PC-3 (cell line): ENCODE measurements around the gene OLIG2. TPM values are rescaled to one million over a fixed set of nuclear protein-coding genes. Genes with fewer than 3 reads are reported as not detected.

Experiments
- ATAC-seq: fragments of 200-7000 bp; cut with Tn5 transposase; 2 replicates; pipeline ENCODE4 v1.9.1; 2020; ENCODE audit warnings: mild to moderate bottlenecking, moderate library complexity
- BruUV-seq: library from RNA; stranded (reverse); fragments of 400-500 nt; replicated peaks from 2 replicates; lab custom pipeline; 2021; lab: Mats Ljungman, UMichigan
- CTCF ChIA-PET: fragments of 300-600 bp; sonication (Branson Sonifier 250); formaldehyde crosslinking; loops from one replicate; lab custom pipeline; 2022; ENCODE audit warnings: antibody characterized with exemption; lab: Charles Lee
- POLR2A ChIA-PET: fragments of 300-600 bp; sonication (Branson Sonifier 250); formaldehyde crosslinking; loops from one replicate; lab custom pipeline; 2022; ENCODE audit warnings: antibody characterized with exemption; ENCODE audit not compliant: unreplicated experiment; lab: Charles Lee
- DNase-seq: peaks from one replicate; pipeline ENCODE4 v3.0.0-alpha.2; 2015
- H2AFZ ChIP-seq: fragments of 300-600 bp; sonication (generic); 2 replicates; pipeline ENCODE4 v1.6.0; 2016; ENCODE audit warnings: antibody characterized with exemption, low read length
- H3F3A ChIP-seq: fragments of 300-600 bp; sonication (generic); one replicate; pipeline ENCODE4 v1.6.0; 2017; ENCODE audit warnings: antibody characterized with exemption, low read length, control low read depth, mild to moderate bottlenecking; ENCODE audit not compliant: unreplicated experiment
- H3K27ac ChIP-seq: fragments of 300-600 bp; sonication (generic); 2 replicates; pipeline ENCODE4 v1.5.1; 2016; ENCODE audit warnings: mild to moderate bottlenecking, low read length
- H3K27me3 ChIP-seq: fragments of 300-600 bp; sonication (generic); 2 replicates; pipeline ENCODE4 v1.6.1; 2016; ENCODE audit warnings: low read length, mixed read lengths
- H3K36me3 ChIP-seq: fragments of 300-600 bp; sonication (generic); 2 replicates; pipeline ENCODE4 v1.6.1; 2016; ENCODE audit warnings: low read depth, mixed run types, low read length, mixed read lengths
- H3K4me1 ChIP-seq: fragments of 300-600 bp; sonication (generic); 2 replicates; pipeline ENCODE4 v1.5.1; 2016; ENCODE audit warnings: low read length; ENCODE audit not compliant: insufficient read depth
- H3K4me2 ChIP-seq: fragments of 300-600 bp; sonication (generic); 2 replicates; pipeline ENCODE4 v1.6.0; 2016; ENCODE audit warnings: low read length
- H3K4me3 ChIP-seq: fragments of 300-600 bp; sonication (generic); 2 replicates; pipeline ENCODE4 v1.5.1; 2016; ENCODE audit warnings: mild to moderate bottlenecking, low read length, mixed read lengths
- H3K79me2 ChIP-seq: fragments of 300-600 bp; sonication (generic); 2 replicates; pipeline ENCODE4 v1.6.1; 2017; ENCODE audit warnings: low read length, mixed read lengths
- H3K9ac ChIP-seq: fragments of 300-600 bp; sonication (generic); 2 replicates; pipeline ENCODE4 v1.6.0; 2016; ENCODE audit warnings: mild to moderate bottlenecking, low read length
- H3K9me2 ChIP-seq: fragments of 300-600 bp; sonication (generic); replicated peaks from 2 replicates; pipeline ENCODE4 v1.6.1; 2016; ENCODE audit warnings: mixed run types, low read length, mixed read lengths
- H3K9me3 ChIP-seq: fragments of 300-600 bp; sonication (generic); 2 replicates; pipeline ENCODE4 v1.6.1; 2016; ENCODE audit warnings: low read length, mixed read lengths
- H4K20me1 ChIP-seq: fragments of 300-600 bp; sonication (generic); 2 replicates; pipeline ENCODE4 v1.6.1; 2016; ENCODE audit warnings: low read length, mixed read lengths
- CTCF ChIP-seq: fragments of 300-600 bp; sonication (generic); conservative IDR thresholded peaks from 2 replicates; pipeline ENCODE4 v1.5.1; 2017; ENCODE audit warnings: antibody characterized with exemption, low read depth, mild to moderate bottlenecking, low read length
- EZH2 ChIP-seq: fragments of 300-600 bp; sonication (generic); IDR thresholded peaks from one replicate; pipeline ENCODE4 v1.6.1; 2017; ENCODE audit warnings: antibody characterized with exemption, mild to moderate bottlenecking, low read length; ENCODE audit not compliant: unreplicated experiment
- EZH2phosphoT487 ChIP-seq: fragments of 300-600 bp; sonication (generic); IDR thresholded peaks from 2 replicates; pipeline ENCODE4 v1.6.1; 2018; ENCODE audit warnings: mild to moderate bottlenecking, antibody characterized with exemption, low read length, borderline replicate concordance
- intact Hi-C: fragments of 100-400 bp; cut with micrococcal nuclease; formaldehyde crosslinking; loops from 2 replicates; pipeline ENCODE4 v1.9.0; 2023
- total RNA-seq: library from RNA; depleted of rRNA; stranded (reverse); fragments of >200 nt; gene quantifications from 2 replicates; pipeline ENCODE4 v1.2.3, GENCODE V29; 2014

Gene OLIG2
- total RNA-seq, 1 experiment from 2014 or later: not detected

- Histone ChIP-seq H3K9me3 (no peaks in the 10 kb centered on the region), H3F3A (no peaks in the 10 kb centered on the region), H3K4me2 (no peak overlapping the region), H3K36me3 (no peaks in the 10 kb centered on the region), H4K20me1 (no peaks in the 10 kb centered on the region), H3K27ac (no peak overlapping the region), H3K4me3 (no peak overlapping the region), H3K9me2 (no peaks in the 10 kb centered on the region), H3K9ac (no peak overlapping the region), H3K4me1 (peaks cover 12% of the 10 kb centered on the region), H3K79me2 (no peaks in the 10 kb centered on the region), H3K27me3 (peaks cover 28% of the 10 kb centered on the region), H2AFZ (no peak overlapping the region)
- DNase-seq (no peak), ATAC-seq (no peak)
- BruUV-seq: no TSS peak
- intact Hi-C loops: no loop called here
- POLR2A ChIA-PET: no interaction called here
- CTCF ChIA-PET: no interaction called here
- TF ChIP-seq EZH2phosphoT487 (no peak), EZH2 (no peak), CTCF (no peak)
Observed at GRCh38 chr21:33015096-33015495, 10.6 kb upstream of the OLIG2 start.

- POLR2A ChIA-PET: no interaction called here
- Histone ChIP-seq H3K27ac (no peak overlapping the region), H3K9me3 (no peaks in the 10 kb centered on the region), H2AFZ (no peak overlapping the region), H3K4me2 (no peak overlapping the region), H3F3A (no peaks in the 10 kb centered on the region), H3K4me3 (no peak overlapping the region), H3K79me2 (no peaks in the 10 kb centered on the region), H3K36me3 (no peaks in the 10 kb centered on the region), H3K9ac (no peak overlapping the region), H4K20me1 (no peaks in the 10 kb centered on the region), H3K4me1 (peaks cover 10% of the 10 kb centered on the region), H3K27me3 (peaks cover 28% of the 10 kb centered on the region), H3K9me2 (no peaks in the 10 kb centered on the region)
- ATAC-seq: no peak
- BruUV-seq: no TSS peak
- CTCF ChIA-PET: no interaction called here
- DNase-seq: no peak
- intact Hi-C loops: loop anchor here (2.0 kb wide), 1 partner anchor 21 kb away; no protein-coding TSS in a partner anchor
- TF ChIP-seq EZH2phosphoT487 (no peak), CTCF (no peak), EZH2 (no peak)
Observed at GRCh38 chr21:33015756-33016155, 10.0 kb upstream of the OLIG2 start.

GRCh38 chr21:33018707-33019465 lies 6.8 kb upstream of the OLIG2 start:
- CTCF ChIA-PET: no interaction called here
- no TSS peak for BruUV-seq
- intact Hi-C loops: no loop called here
- Histone ChIP-seq H3K4me1 (no peaks in the 10 kb centered on the region), H3K4me2 (no peak overlapping the region), H3K4me3 (no peak overlapping the region), H3K79me2 (no peaks in the 10 kb centered on the region), H3F3A (no peaks in the 10 kb centered on the region), H3K27me3 (peaks cover 56% of the 10 kb centered on the region), H2AFZ (no peak overlapping the region), H3K9ac (no peak overlapping the region), H4K20me1 (no peaks in the 10 kb centered on the region), H3K9me2 (no peaks in the 10 kb centered on the region), H3K9me3 (no peaks in the 10 kb centered on the region), H3K36me3 (no peaks in the 10 kb centered on the region), H3K27ac (no peak overlapping the region)
- ATAC-seq (no peak), DNase-seq (no peak)
- POLR2A ChIA-PET: no interaction called here
- TF ChIP-seq EZH2 (no peak), CTCF (no peak)
